ENCODE measurements around the gene RFX4. TPM values are rescaled to one million over a fixed set of nuclear protein-coding genes. Genes with fewer than 3 reads are reported as not detected.

RFX4 gene
- total and polyA plus RNA-seq, 2 donors (not counting 1 experiment from before 2014, with no cell fraction given), result not detected

GRCh38 chr12:106552228-106552627 lies 30.6 kb upstream of the RFX4 start:
- Histone ChIP-seq H3K27me3 (ENCODE audit: control insufficient read depth, insufficient read depth, low read length) (no peaks in the 10 kb centered on the region), H3K9me3 (ENCODE audit: control insufficient read depth, insufficient read depth, low read depth, low read length) (no peaks in the 10 kb centered on the region), H2AFZ (ENCODE audit: low read length) (no peak overlapping the region), H3K36me3 (ENCODE audit: control insufficient read depth, insufficient read depth, low read length) (no peaks in the 10 kb centered on the region), H3K4me2 (ENCODE audit: extremely low read depth, insufficient read depth, low read length) (no peak overlapping the region), H3K9ac (ENCODE audit: insufficient read depth, low read length) (no peak overlapping the region), H4K20me1 (ENCODE audit: control insufficient read depth, extremely low read depth, insufficient read depth, low read length) (no peaks in the 10 kb centered on the region), H3K79me2 (ENCODE audit: control insufficient read depth, insufficient read depth, low read length) (no peaks in the 10 kb centered on the region), H3K4me3 (replicated peaks in 1 of 4; ENCODE audit: control extremely low read depth in 1 of 4, insufficient read depth in 1 of 4, low read depth in 3 of 4, low read length in 4 of 4) (no peak overlapping the region), H3K27ac (ENCODE audit: insufficient read depth, low read length) (no peak overlapping the region), H3K4me1 (ENCODE audit: control insufficient read depth, extremely low read depth, insufficient read depth, low read length) (no peaks in the 10 kb centered on the region)
- TF ChIP-seq EZH2 (IDR thresholded peaks at IDR 0.05; ENCODE audit: low read length, missing control alignments), result no peak
- TF ChIP-seq CTCF (conservative IDR thresholded peaks at IDR 0.05 in 1 of 2, IDR thresholded peaks at IDR 0.05 in 1 of 2; ENCODE audit: low read depth in 1 of 2, low read length in 2 of 2), result no peak
- no peak for DNase-seq (ENCODE audit: low read depth in 2 of 2)

GRCh38 chr12:106564678-106565329 lies 18.0 kb upstream of the RFX4 start:
- Histone ChIP-seq H3K4me2 (ENCODE audit: extremely low read depth, insufficient read depth, low read length) (no peak overlapping the region), H3K9me3 (ENCODE audit: control insufficient read depth, insufficient read depth, low read depth, low read length) (no peaks in the 10 kb centered on the region), H3K9ac (ENCODE audit: insufficient read depth, low read length) (no peak overlapping the region), H3K36me3 (ENCODE audit: control insufficient read depth, insufficient read depth, low read length) (no peaks in the 10 kb centered on the region), H2AFZ (ENCODE audit: low read length) (no peak overlapping the region), H3K27me3 (ENCODE audit: control insufficient read depth, insufficient read depth, low read length) (no peaks in the 10 kb centered on the region), H3K4me3 (replicated peaks in 1 of 4; ENCODE audit: control extremely low read depth in 1 of 4, insufficient read depth in 1 of 4, low read depth in 3 of 4, low read length in 4 of 4) (no peak overlapping the region), H4K20me1 (ENCODE audit: control insufficient read depth, extremely low read depth, insufficient read depth, low read length) (no peaks in the 10 kb centered on the region), H3K4me1 (ENCODE audit: control insufficient read depth, extremely low read depth, insufficient read depth, low read length) (no peaks in the 10 kb centered on the region), H3K27ac (ENCODE audit: insufficient read depth, low read length) (no peak overlapping the region), H3K79me2 (ENCODE audit: control insufficient read depth, insufficient read depth, low read length) (no peaks in the 10 kb centered on the region)
- DNase-seq (ENCODE audit: low read depth in 2 of 2), result no peak
- no peak for TF ChIP-seq EZH2 (IDR thresholded peaks at IDR 0.05; ENCODE audit: low read length, missing control alignments)
- no peak for TF ChIP-seq CTCF (conservative IDR thresholded peaks at IDR 0.05 in 1 of 2, IDR thresholded peaks at IDR 0.05 in 1 of 2; ENCODE audit: low read depth in 1 of 2, low read length in 2 of 2)

- Histone ChIP-seq H4K20me1 (ENCODE audit: control insufficient read depth, extremely low read depth, insufficient read depth, low read length) (no peaks in the 10 kb centered on the region), H3K4me3 (replicated peaks in 1 of 4; ENCODE audit: control extremely low read depth in 1 of 4, insufficient read depth in 1 of 4, low read depth in 3 of 4, low read length in 4 of 4) (no peak overlapping the region), H3K4me1 (ENCODE audit: control insufficient read depth, extremely low read depth, insufficient read depth, low read length) (no peaks in the 10 kb centered on the region), H3K79me2 (ENCODE audit: control insufficient read depth, insufficient read depth, low read length) (no peaks in the 10 kb centered on the region), H2AFZ (ENCODE audit: low read length) (no peak overlapping the region), H3K36me3 (ENCODE audit: control insufficient read depth, insufficient read depth, low read length) (no peaks in the 10 kb centered on the region), H3K9ac (ENCODE audit: insufficient read depth, low read length) (no peak overlapping the region), H3K4me2 (ENCODE audit: extremely low read depth, insufficient read depth, low read length) (no peak overlapping the region), H3K27ac (ENCODE audit: insufficient read depth, low read length) (no peak overlapping the region), H3K9me3 (ENCODE audit: control insufficient read depth, insufficient read depth, low read depth, low read length) (no peaks in the 10 kb centered on the region), H3K27me3 (ENCODE audit: control insufficient read depth, insufficient read depth, low read length) (no peaks in the 10 kb centered on the region)
- TF ChIP-seq CTCF (conservative IDR thresholded peaks at IDR 0.05 in 1 of 2, IDR thresholded peaks at IDR 0.05 in 1 of 2; ENCODE audit: low read depth in 1 of 2, low read length in 2 of 2), result no peak
- TF ChIP-seq EZH2 (IDR thresholded peaks at IDR 0.05; ENCODE audit: low read length, missing control alignments), result no peak
- DNase-seq (ENCODE audit: low read depth in 2 of 2), result no peak
Observed at GRCh38 chr12:106566771-106567170, 16.0 kb upstream of the RFX4 start.
